NCI-H345 treated with DMSO at 0.1 percent for 48 hours (cell line): ENCODE results near the gene MSANTD1.

Source experiments
- DNase-seq: peaks from one replicate; lab custom pipeline; 2025; ENCODE audit not compliant: unreplicated experiment; lab: John Stamatoyannopoulos, UW

MSANTD1 gene

GRCh38 chr4:3232871-3233271, 16.1 kb upstream of the MSANTD1 start:
- DNase-seq = no peak

- DNase-seq = no peak
Measured at GRCh38 chr4:3233391-3234071, 15.4 kb upstream of the MSANTD1 start.

- no peak for DNase-seq
Measured at GRCh38 chr4:3234171-3235029, 14.6 kb upstream of the MSANTD1 start.

GRCh38 chr4:3235030-3235345, 14.0 kb upstream of the MSANTD1 start:
- DNase-seq = no peak

- no peak for DNase-seq
Measured at GRCh38 chr4:3235581-3235980, 13.4 kb upstream of the MSANTD1 start.

GRCh38 chr4:3236326-3236878, 12.6 kb upstream of the MSANTD1 start:
- no peak for DNase-seq

- no peak for DNase-seq
Measured at GRCh38 chr4:3237266-3237665, 11.7 kb upstream of the MSANTD1 start.

GRCh38 chr4:3237712-3238560, 11.0 kb upstream of the MSANTD1 start:
- DNase-seq = no peak

- no peak for DNase-seq
Measured at GRCh38 chr4:3238721-3239120, 10.2 kb upstream of the MSANTD1 start.

GRCh38 chr4:3239303-3239702, 9.7 kb upstream of the MSANTD1 start:
- DNase-seq = no peak

- DNase-seq = no peak
Measured at GRCh38 chr4:3239998-3240920, 8.7 kb upstream of the MSANTD1 start.

GRCh38 chr4:3240936-3241522, 7.9 kb upstream of the MSANTD1 start:
- DNase-seq = no peak

GRCh38 chr4:3241898-3242524, 6.9 kb upstream of the MSANTD1 start:
- no peak for DNase-seq

GRCh38 chr4:3243136-3243780, 5.7 kb upstream of the MSANTD1 start:
- no peak for DNase-seq

GRCh38 chr4:3244002-3244401, 5.0 kb upstream of the MSANTD1 start:
- no peak for DNase-seq

- no peak for DNase-seq
Measured at GRCh38 chr4:3244747-3245146, 4.2 kb upstream of the MSANTD1 start.

GRCh38 chr4:3245676-3246075, 3.3 kb upstream of the MSANTD1 start:
- no peak for DNase-seq

GRCh38 chr4:3246458-3247398, 2.2 kb upstream of the MSANTD1 start:
- no peak for DNase-seq
